ENCODE data around the gene MFAP4. TPM values are rescaled to one million over a fixed set of nuclear protein-coding genes. Genes with fewer than 3 reads are reported as not detected.
A peak's percentile ranks its signal among the peaks of the same experiment; 100 is the strongest.

MFAP4 gene
- total and polyA plus RNA-seq, 9 of the 15 experiments (the other 6 are each of a cell fraction or from before 2014, with no cell fraction given): 0.07 to 0.24 TPM; not detected in 7

DNA sequence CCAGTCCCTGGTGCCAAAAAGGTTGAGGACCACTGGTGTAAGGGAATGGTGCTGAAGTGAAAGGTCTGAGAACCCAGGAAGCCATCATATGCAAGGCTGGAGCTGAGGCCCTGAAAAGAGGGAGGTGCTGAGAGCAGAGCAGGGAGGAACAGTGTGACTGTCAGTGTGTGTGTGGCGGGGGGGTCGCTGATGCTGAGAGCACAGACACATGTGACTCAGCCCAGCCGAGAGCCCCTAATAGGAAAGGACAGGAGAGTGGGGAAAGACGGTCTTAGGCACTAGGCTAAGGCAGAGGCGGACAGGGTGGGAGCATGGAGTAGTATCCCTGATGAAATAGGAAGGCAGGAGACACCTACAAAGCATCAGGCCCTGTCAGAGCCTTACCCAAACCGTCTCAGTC is 25.7 kb downstream of the MFAP4 start:
- Histone ChIP-seq H2AFZ (ENCODE audit: low read depth, low read length) (peak overlapping the region; percentile 12; the same call in 1 of the 2 replicates), H3K4me1 (replicated peaks in 1 of 2; ENCODE audit: control insufficient read depth in 2 of 2, insufficient read depth in 2 of 2, low read length in 2 of 2) (peaks cover 6 to 24% of the 10 kb centered on the region in 2 experiments; a peak in 4 of 5 replicates), H3K36me3 (ENCODE audit: control insufficient read depth, insufficient read depth, low read length) (no peaks in the 10 kb centered on the region), H3K4me3 (no peak overlapping the region), H4K20me1 (replicated peaks; ENCODE audit: control insufficient read depth, insufficient read depth, low read length) (no peaks in the 10 kb centered on the region), H3K4me2 (ENCODE audit: insufficient read depth, low read length) (peak overlapping the region; percentile 91), H3K9ac (ENCODE audit: insufficient read depth in 1 of 2, low read depth in 2 of 2, low read length in 2 of 2) (peak overlapping the region; percentile 80 to 91), H3K9me1 (ENCODE audit: control insufficient read depth, insufficient read depth, low read length) (no peaks in the 10 kb centered on the region), H3K27ac (ENCODE audit: extremely low read depth, low read depth, low read length) (peak overlapping the region; percentile 75), H3K79me2 (ENCODE audit: control insufficient read depth, insufficient read depth, low read length) (peaks cover 9% of the 10 kb centered on the region; the same call in 2 of the 3 replicates), H3K9me3 (replicated peaks; ENCODE audit: control insufficient read depth, insufficient read depth, low read depth, low read length) (no peaks in the 10 kb centered on the region), H3K27me3 (ENCODE audit: control insufficient read depth in 2 of 2, insufficient read depth in 2 of 2, low read length in 2 of 2) (no peaks in the 10 kb centered on the region)
- ATAC-seq (no peak), FAIRE-seq (no peak), DNase-seq (ENCODE audit: extremely low read depth in 1 of 4, low spot score in 3 of 4) (peak in 1 of 4 experiments; percentile 33)
- ChIA-PET POLR2A (interaction anchor here (1.0 to 2.1 kb wide), 2 partner anchors 16 to 50 kb away, joined by 3 to 11 read pairs; partner anchors contain the start of genes MAPK7 and RNF112), CTCF (ENCODE audit: low intra/inter-chr PET ratio) (no interaction called here)
- 54% methylated on average over 6 of the region's 6 CpGs for WGBS (ENCODE audit: insufficient coverage, low coverage, missing lambda C conversion rate)
- TF ChIP-seq, protein P1, sequence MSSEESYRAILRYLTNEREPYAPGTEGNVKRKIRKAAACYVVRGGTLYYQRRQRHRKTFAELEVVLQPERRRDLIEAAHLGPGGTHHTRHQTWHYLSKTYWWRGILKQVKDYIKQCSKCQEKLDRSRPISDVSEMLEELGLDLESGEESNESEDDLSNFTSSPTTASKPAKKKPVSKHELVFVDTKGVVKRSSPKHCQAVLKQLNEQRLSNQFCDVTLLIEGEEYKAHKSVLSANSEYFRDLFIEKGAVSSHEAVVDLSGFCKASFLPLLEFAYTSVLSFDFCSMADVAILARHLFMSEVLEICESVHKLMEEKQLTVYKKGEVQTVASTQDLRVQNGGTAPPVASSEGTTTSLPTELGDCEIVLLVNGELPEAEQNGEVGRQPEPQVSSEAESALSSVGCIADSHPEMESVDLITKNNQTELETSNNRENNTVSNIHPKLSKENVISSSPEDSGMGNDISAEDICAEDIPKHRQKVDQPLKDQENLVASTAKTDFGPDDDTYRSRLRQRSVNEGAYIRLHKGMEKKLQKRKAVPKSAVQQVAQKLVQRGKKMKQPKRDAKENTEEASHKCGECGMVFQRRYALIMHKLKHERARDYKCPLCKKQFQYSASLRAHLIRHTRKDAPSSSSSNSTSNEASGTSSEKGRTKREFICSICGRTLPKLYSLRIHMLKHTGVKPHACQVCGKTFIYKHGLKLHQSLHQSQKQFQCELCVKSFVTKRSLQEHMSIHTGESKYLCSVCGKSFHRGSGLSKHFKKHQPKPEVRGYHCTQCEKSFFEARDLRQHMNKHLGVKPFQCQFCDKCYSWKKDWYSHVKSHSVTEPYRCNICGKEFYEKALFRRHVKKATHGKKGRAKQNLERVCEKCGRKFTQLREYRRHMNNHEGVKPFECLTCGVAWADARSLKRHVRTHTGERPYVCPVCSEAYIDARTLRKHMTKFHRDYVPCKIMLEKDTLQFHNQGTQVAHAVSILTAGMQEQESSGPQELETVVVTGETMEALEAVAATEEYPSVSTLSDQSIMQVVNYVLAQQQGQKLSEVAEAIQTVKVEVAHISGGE (CRISPR knock-in tag; IDR thresholded peaks at IDR 0.05): 0 out of 6 replicates have a peak, but pooled peaks of 1 of the 3 experiments have one; percentile 19
- TF ChIP-seq STAG1 (CRISPR knock-in tag; IDR thresholded peaks at IDR 0.05; ENCODE audit: borderline replicate concordance): no peak
- TF ChIP-seq, protein P2, sequence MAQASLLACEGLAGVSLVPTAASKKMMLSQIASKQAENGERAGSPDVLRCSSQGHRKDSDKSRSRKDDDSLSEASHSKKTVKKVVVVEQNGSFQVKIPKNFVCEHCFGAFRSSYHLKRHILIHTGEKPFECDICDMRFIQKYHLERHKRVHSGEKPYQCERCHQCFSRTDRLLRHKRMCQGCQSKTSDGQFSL (CRISPR knock-in tag; IDR thresholded peaks at IDR 0.05): peak; percentile 41; the same call in 1 of the 2 replicates
- TF ChIP-seq, protein P2 (tag; IDR thresholded peaks at IDR 0.05): no peak
- intact Hi-C loops (cut with micrococcal nuclease): no loop called here
- no TSS peak for BruUV-seq (replicated peaks)
- in situ Hi-C loops (cut with MboI): loop anchor here (5.0 to 10.0 kb wide), 2 partner anchors 86 to 403 kb away; no protein-coding TSS in a partner anchor
